ENCODE results near the gene NFATC1. TPM values are rescaled to one million over a fixed set of nuclear protein-coding genes. Genes with fewer than 3 reads are reported as not detected.

NFATC1 gene
- total RNA-seq, 6 donors from 2014 or later = 13.6 to 39.5 (median 20.3) TPM

- TF ChIP-seq EP300 (IDR thresholded peaks at IDR 0.05) (no peak), POLR2A (IDR thresholded peaks at IDR 0.05) (no peak), POLR2AphosphoS5 (IDR thresholded peaks at IDR 0.05) (no peak)
- TF ChIP-seq, protein P1, sequence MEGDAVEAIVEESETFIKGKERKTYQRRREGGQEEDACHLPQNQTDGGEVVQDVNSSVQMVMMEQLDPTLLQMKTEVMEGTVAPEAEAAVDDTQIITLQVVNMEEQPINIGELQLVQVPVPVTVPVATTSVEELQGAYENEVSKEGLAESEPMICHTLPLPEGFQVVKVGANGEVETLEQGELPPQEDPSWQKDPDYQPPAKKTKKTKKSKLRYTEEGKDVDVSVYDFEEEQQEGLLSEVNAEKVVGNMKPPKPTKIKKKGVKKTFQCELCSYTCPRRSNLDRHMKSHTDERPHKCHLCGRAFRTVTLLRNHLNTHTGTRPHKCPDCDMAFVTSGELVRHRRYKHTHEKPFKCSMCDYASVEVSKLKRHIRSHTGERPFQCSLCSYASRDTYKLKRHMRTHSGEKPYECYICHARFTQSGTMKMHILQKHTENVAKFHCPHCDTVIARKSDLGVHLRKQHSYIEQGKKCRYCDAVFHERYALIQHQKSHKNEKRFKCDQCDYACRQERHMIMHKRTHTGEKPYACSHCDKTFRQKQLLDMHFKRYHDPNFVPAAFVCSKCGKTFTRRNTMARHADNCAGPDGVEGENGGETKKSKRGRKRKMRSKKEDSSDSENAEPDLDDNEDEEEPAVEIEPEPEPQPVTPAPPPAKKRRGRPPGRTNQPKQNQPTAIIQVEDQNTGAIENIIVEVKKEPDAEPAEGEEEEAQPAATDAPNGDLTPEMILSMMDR (IDR thresholded peaks at IDR 0.05) = no peak
- no peak overlapping the region for H3K27ac ChIP-seq
Measured at GRCh38 chr18:79533146-79533545, 137.4 kb downstream of the NFATC1 start.

DNA sequence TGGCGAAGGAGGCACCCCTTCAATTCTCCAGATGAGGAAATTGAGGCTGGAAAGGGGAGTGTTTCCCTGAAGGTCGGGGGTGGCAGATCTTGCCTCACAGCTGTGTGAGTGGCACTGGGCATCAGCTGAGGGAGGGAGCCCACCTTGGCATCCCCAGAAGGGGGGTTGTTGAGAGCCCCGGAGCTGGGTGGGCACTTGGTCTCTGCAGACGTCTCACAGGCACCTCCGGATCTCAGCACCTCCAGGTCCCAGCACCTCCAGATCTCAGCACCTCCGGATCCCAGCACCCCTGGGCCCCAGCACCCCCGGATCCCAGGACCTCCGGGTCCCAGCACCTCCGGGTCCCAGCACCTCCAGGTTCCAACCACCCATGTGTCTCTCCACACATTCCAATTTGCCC is 137.9 kb downstream of the NFATC1 start:
- ATAC-seq (ENCODE audit: low FRiP score in 2 of 2) = no peak
- Histone ChIP-seq H3K9me3 (peaks cover 0 to 3% (median 0%) of the 10 kb centered on the region in 4 donors), H3K4me3 (no peak overlapping the region), H3K4me1 (no peaks in the 10 kb centered on the region), H3K36me3 (peaks cover 0 to 17% (median under 1%) of the 10 kb centered on the region in 4 donors), H3K27me3 (no peaks in the 10 kb centered on the region), H3K27ac (no peak overlapping the region)
- DNase-seq = no peak
- 87 to 92% methylated on average over 9 of the region's 9 CpGs for WGBS, 2 donors
- no peak for TF ChIP-seq EP300 (IDR thresholded peaks at IDR 0.05)
- TF ChIP-seq POLR2AphosphoS5 (IDR thresholded peaks at IDR 0.05) = no peak
- TF ChIP-seq, protein P1 (IDR thresholded peaks at IDR 0.05) = no peak
- no peak for TF ChIP-seq POLR2A (IDR thresholded peaks at IDR 0.05)

More at GRCh38 chr18:79533146-79533545, 137.4 kb downstream of the NFATC1 start:
- DNase-seq (peak in 1 of 2 donors; percentile 12), ATAC-seq (ENCODE audit: low FRiP score in 2 of 2) (peak in 1 of 2 donors; percentile 24)
- peaks cover 0 to 3% (median 0%) of the 10 kb centered on the region in 4 donors for H3K9me3 ChIP-seq
- 94 to 100% methylated on average over 2 to 13 of the region's 13 CpGs for WGBS, 2 donors
- H3K4me1 ChIP-seq = no peaks in the 10 kb centered on the region
- H3K36me3 ChIP-seq = peaks cover 0 to 22% (median 2%) of the 10 kb centered on the region in 4 donors
- no peak overlapping the region for H3K4me3 ChIP-seq
- no peaks in the 10 kb centered on the region for H3K27me3 ChIP-seq

DNA sequence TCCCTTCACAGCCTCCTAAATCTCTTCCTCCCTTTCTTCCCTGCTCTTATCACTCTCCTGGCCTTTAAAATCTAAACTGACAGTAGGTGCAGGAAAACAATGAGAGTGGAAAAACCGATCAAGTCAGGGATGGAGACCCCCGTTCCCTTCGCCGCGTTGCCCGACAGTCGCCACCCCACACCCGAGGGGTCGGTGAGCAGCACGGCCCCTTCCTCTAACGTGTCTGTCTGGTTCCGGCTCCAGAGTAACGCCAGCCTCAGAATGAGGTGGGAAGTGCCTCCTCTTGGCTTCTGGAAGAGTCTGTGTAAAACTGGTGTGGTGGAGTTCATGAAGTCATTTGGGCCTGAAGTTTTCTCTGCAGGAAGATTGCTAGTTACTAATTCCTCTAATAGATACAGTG is 138.6 kb downstream of the NFATC1 start:
- TF ChIP-seq, protein P1 (IDR thresholded peaks at IDR 0.05) = no peak
- TF ChIP-seq POLR2A (IDR thresholded peaks at IDR 0.05) (no peak), EP300 (IDR thresholded peaks at IDR 0.05) (no peak), POLR2AphosphoS5 (IDR thresholded peaks at IDR 0.05) (no peak)
- WGBS, 2 donors = 66 to 67% methylated on average over 13 of the region's 13 CpGs
- Histone ChIP-seq H3K4me1 (no peaks in the 10 kb centered on the region), H3K27me3 (no peaks in the 10 kb centered on the region), H3K27ac (no peak overlapping the region), H3K36me3 (peaks cover 0 to 10% (median 0%) of the 10 kb centered on the region in 4 donors), H3K4me3 (no peak overlapping the region), H3K9me3 (peaks cover 0 to 3% (median 0%) of the 10 kb centered on the region in 4 donors)
- no peak for DNase-seq
- ATAC-seq (ENCODE audit: low FRiP score in 2 of 2) = no peak

DNA sequence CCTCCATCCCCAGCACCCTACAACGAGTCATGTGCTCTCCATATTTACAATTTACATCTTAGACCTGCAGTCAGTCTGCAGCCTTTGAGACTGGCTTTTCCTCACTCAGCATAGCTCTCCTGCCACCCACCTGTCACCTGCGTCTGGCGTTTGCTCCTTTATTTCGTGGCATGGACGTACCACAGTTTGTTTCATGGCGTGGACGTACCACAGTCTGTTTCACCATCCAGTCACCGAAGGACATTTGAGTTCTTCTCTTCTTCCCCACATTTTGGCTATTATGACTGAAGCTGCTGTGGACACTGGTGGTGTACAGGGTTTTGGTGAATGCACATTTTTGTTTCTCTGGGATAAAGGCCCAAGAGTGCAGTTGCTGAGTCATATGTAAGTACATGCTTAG is 142.0 kb downstream of the NFATC1 start:
- H3K27ac ChIP-seq = no peak overlapping the region
- DNase-seq (no peak), ATAC-seq (ENCODE audit: low FRiP score in 2 of 2) (no peak)
- no peaks in the 10 kb centered on the region for H3K27me3 ChIP-seq
- H3K4me3 ChIP-seq = no peak overlapping the region
- TF ChIP-seq EP300 (IDR thresholded peaks at IDR 0.05) = no peak
- WGBS, 2 donors = 96 to 98% methylated on average over 8 of the region's 8 CpGs
- no peaks in the 10 kb centered on the region for H3K4me1 ChIP-seq
- peaks cover 0 to 3% (median 0%) of the 10 kb centered on the region in 4 donors for H3K9me3 ChIP-seq
- H3K36me3 ChIP-seq = no peaks in the 10 kb centered on the region

DNA sequence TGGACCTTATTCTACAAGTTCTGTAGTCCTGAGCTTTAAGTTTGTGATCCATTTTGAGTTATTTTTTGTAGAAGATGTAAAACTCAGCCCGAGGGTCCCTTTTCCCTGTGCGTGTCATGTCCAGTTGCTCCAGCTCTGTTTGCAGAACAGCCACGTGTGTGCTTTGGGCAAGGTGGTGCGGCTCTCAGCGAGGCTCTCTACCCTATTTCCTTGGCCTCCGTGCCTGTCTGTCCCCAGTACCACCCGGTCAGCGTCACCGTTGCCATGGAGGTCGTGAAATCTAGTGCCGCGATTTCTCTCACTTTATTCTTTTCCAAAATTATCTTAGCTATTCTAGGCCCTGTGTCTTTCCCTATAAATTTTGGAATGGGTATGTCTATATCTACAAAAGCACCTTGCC is 142.9 kb downstream of the NFATC1 start:
- 96 to 97% methylated on average over 12 of the region's 12 CpGs for WGBS, 2 donors
- no peak for ATAC-seq (ENCODE audit: low FRiP score in 2 of 2)

More for the DNA sequence above, 142.9 kb downstream of the NFATC1 start:
- DNase-seq = peak in 1 of 2 donors; percentile 8
- Histone ChIP-seq H3K4me3 (no peak overlapping the region), H3K27ac (no peak overlapping the region), H3K36me3 (no peaks in the 10 kb centered on the region), H3K9me3 (peaks cover 0 to 3% (median 0%) of the 10 kb centered on the region in 4 donors), H3K4me1 (no peaks in the 10 kb centered on the region), H3K27me3 (no peaks in the 10 kb centered on the region)
- no peak for TF ChIP-seq POLR2A (IDR thresholded peaks at IDR 0.05)
- TF ChIP-seq POLR2AphosphoS5 (IDR thresholded peaks at IDR 0.05) = no peak
